LNCaP clone FGC (cell line): ENCODE results near the gene VRK1.

Source experiments
- DNase-seq: peaks from one replicate; pipeline ENCODE4 v3.0.0-alpha.2; 2011; ENCODE audit warnings: low read depth
- H3K4me3 ChIP-seq: 2 replicates; pipeline ENCODE4 v1.5.1; 2011; ENCODE audit warnings: mild to moderate bottlenecking, low read depth, low read length, control low read depth
- TF ChIP-seq, protein P1 (sequence below): IDR thresholded peaks from 2 replicates; pipeline ENCODE4 v1.5.1; 2012; ENCODE audit warnings: mild to moderate bottlenecking; ENCODE audit not compliant: control insufficient read depth, insufficient read depth; ENCODE audit errors: extremely low read depth

Gene VRK1

DNA sequence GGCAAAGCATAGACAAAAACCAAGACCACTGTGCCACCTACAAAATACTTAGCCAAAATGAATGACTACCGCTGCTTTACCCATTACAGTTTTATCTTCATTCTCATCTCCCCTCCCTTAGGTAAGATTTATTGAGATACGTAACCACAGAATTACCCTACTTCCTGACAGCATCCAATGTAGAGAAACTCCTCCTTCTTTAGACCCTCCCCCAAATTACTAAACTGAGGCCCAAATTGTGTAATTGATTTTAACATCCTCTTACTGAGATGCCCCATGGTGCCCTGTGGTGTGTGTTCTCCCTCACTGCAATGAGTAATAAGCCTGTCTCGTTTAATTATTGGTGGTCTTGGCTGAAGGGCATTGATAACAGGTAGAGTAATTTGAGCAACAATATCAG lies 19.1 kb downstream of the VRK1 start:
- H3K4me3 ChIP-seq: no peak overlapping the region
- TF ChIP-seq, protein P1, sequence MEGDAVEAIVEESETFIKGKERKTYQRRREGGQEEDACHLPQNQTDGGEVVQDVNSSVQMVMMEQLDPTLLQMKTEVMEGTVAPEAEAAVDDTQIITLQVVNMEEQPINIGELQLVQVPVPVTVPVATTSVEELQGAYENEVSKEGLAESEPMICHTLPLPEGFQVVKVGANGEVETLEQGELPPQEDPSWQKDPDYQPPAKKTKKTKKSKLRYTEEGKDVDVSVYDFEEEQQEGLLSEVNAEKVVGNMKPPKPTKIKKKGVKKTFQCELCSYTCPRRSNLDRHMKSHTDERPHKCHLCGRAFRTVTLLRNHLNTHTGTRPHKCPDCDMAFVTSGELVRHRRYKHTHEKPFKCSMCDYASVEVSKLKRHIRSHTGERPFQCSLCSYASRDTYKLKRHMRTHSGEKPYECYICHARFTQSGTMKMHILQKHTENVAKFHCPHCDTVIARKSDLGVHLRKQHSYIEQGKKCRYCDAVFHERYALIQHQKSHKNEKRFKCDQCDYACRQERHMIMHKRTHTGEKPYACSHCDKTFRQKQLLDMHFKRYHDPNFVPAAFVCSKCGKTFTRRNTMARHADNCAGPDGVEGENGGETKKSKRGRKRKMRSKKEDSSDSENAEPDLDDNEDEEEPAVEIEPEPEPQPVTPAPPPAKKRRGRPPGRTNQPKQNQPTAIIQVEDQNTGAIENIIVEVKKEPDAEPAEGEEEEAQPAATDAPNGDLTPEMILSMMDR: no peak
- no peak for DNase-seq

- TF ChIP-seq, protein P1: no peak
- no peak for DNase-seq
- H3K4me3 ChIP-seq: no peak overlapping the region
Observed at GRCh38 chr14:96817750-96818666, 20.8 kb downstream of the VRK1 start.

GRCh38 chr14:96821501-96821900 lies 24.3 kb downstream of the VRK1 start:
- no peak overlapping the region for H3K4me3 ChIP-seq
- TF ChIP-seq, protein P1: no peak
- DNase-seq: no peak

DNA sequence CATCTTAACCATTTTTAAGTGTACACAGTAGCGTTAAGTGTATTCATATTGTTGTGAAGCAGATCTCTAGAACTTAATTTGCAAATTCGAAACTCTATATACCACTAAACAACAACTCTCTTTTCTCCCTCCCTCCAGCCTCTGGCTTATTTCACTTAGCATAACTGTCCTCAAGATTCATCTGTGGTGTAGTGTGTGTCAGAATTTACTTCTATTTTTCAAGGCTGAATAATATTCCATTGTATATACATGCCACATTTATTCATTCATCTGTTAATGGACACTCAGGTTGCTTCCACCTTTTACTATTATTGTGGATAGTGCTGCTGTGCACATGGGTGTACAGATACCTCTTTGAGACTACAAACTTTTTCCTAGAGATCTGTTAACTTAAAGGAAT lies 26.5 kb downstream of the VRK1 start:
- H3K4me3 ChIP-seq: no peak overlapping the region
- no peak for DNase-seq
- TF ChIP-seq, protein P1: no peak

- no peak for DNase-seq
- H3K4me3 ChIP-seq: no peak overlapping the region
- TF ChIP-seq, protein P1: no peak
Observed at GRCh38 chr14:96824283-96824682, 27.1 kb downstream of the VRK1 start.

- DNase-seq: no peak
- TF ChIP-seq, protein P1: no peak
- no peak overlapping the region for H3K4me3 ChIP-seq
Observed at GRCh38 chr14:96826818-96827217, 29.6 kb downstream of the VRK1 start.
